ENCODE data around the gene NRCAM.
"Not testable (repeated sequence)": the region's sequence is repeated elsewhere in the genome, so short reads cannot be mapped to it uniquely, and the experiment has no call there.

The NRCAM gene

DNA sequence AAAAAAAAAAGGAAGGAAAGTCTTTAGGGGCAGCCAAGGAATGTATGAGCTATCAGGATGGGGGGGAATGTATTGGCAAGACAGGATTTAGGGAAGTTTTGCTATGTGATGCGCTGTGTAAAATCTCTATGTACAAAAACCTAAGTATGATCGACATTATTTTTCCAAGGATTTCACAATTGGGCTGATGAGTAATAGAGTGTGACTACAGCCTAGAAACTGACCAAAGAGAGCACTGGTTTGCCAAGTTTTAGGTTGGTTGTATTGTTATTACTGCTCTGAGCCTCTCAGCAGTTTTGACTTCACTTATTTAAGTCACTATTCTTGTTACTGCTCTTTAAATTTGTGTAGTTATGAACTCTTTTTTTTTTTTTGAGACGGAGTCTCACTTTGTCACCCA is 107.3 kb downstream of the NRCAM start:
- Histone ChIP-seq H3K9me3 (ENCODE audit: control insufficient read depth, low read length) (no peaks in the 10 kb centered on the region), H3K4me3 (ENCODE audit: low read length) (no peak overlapping the region), H3K27me3 (ENCODE audit: control insufficient read depth, insufficient read depth, low read length) (no peaks in the 10 kb centered on the region), H3K36me3 (ENCODE audit: control insufficient read depth, insufficient read depth, low read length) (no peaks in the 10 kb centered on the region), H3K4me1 (ENCODE audit: control insufficient read depth, insufficient read depth, low read length) (no peaks in the 10 kb centered on the region), H3K9ac (ENCODE audit: low read length) (no peak overlapping the region)

DNA sequence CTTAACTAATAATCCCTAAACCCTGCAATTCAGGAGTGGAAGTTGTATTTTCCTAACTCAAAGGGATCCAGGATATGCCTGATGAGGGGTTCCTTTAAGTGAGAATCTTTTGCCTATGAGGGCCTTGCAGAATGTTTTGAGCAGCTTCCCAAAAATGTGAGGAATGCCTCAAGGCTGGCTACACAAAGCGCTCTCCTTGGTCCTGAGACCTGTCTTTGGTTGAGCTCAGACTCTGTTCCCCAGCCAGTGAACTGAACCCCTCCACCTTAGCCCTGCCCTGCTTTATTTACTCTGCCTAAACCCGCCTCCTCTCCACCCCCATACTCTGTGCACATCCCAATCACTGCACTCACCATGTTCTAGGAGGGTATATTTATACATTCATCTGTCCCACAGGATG is 108.6 kb downstream of the NRCAM start:
- no peaks in the 10 kb centered on the region for H3K27me3 ChIP-seq (ENCODE audit: control insufficient read depth, insufficient read depth, low read length)
- no peaks in the 10 kb centered on the region for H3K36me3 ChIP-seq (ENCODE audit: control insufficient read depth, insufficient read depth, low read length)
- no peaks in the 10 kb centered on the region for H3K4me1 ChIP-seq (ENCODE audit: control insufficient read depth, insufficient read depth, low read length)
- no peak overlapping the region for H3K4me3 ChIP-seq (ENCODE audit: low read length)
- no peaks in the 10 kb centered on the region for H3K9me3 ChIP-seq (ENCODE audit: control insufficient read depth, low read length)
- no peak overlapping the region for H3K9ac ChIP-seq (ENCODE audit: low read length)

DNA sequence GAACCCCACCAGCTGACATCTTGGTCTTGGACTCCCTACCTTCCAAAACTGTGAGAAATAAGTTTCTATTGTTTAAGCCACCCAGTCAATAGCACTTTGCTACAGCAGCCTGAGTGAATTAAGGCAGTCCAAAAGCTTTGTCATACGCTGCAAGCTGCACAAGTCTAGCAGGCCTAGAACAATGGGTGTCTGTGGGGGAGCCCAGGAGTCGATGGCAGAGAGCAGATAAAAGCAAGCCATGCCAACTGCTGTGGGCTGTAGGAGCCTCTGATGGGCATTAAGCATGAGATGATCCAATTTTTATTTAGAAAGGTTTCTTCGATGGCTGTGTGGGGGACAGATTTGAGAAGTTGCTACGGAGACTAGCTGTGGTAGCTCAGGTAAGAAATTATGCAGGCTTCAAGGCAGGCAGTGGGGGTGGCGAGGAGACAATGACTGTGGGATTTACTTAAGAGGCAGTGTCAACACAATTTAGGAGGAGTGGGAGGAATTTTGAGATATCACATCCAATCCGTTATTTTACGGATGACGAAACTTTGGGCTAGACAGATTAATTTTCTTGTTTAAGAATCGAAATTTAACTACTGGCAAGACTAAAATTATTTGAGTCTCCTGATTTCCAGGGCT is 110.4 kb downstream of the NRCAM start:
- no peak overlapping the region for H3K9ac ChIP-seq (ENCODE audit: low read length)

DNA sequence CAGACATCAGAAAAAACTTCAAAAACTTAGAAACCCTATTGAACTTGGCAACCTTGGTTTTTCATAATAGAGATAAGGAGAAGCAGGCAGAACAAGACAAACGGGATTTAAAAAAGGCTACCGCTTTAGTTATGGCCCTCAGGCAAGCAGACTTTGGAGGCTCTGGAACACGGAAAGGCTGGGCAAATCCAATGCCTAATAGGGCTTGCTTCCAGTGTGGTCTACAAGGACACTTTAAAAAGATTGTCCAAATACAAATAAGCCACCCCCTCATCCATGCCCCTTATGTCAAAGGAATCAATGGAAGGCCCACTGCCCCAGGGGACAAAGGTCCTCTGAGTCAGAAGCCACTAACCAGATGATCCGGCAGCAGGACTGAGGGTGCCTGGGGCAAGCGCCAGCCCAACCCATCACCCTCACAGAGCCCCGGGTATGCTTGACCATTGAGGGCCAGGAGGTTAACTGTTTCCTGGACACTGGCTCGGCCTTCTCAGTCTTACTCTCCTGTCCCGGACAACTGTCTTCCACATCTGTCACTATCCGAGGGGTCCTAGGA is 115.3 kb downstream of the NRCAM start:
- H3K9ac ChIP-seq (ENCODE audit: low read length) = no peak overlapping the region
- H3K4me1 ChIP-seq (ENCODE audit: control insufficient read depth, insufficient read depth, low read length) = no peaks in the 10 kb centered on the region
- no peaks in the 10 kb centered on the region for H3K9me3 ChIP-seq (ENCODE audit: control insufficient read depth, low read length)
- no peaks in the 10 kb centered on the region for H3K36me3 ChIP-seq (ENCODE audit: control insufficient read depth, insufficient read depth, low read length)
- H3K4me3 ChIP-seq (ENCODE audit: low read length) = no peak overlapping the region
- H3K27me3 ChIP-seq (ENCODE audit: control insufficient read depth, insufficient read depth, low read length) = no peaks in the 10 kb centered on the region

More for the DNA sequence above, 110.4 kb downstream of the NRCAM start:
- no peaks in the 10 kb centered on the region for H3K27me3 ChIP-seq (ENCODE audit: control insufficient read depth, insufficient read depth, low read length)
- H3K4me3 ChIP-seq (ENCODE audit: low read length) = no peak overlapping the region
- H3K4me1 ChIP-seq (ENCODE audit: control insufficient read depth, insufficient read depth, low read length) = no peaks in the 10 kb centered on the region
- no peaks in the 10 kb centered on the region for H3K36me3 ChIP-seq (ENCODE audit: control insufficient read depth, insufficient read depth, low read length)
- H3K9me3 ChIP-seq (ENCODE audit: control insufficient read depth, low read length) = no peaks in the 10 kb centered on the region

DNA sequence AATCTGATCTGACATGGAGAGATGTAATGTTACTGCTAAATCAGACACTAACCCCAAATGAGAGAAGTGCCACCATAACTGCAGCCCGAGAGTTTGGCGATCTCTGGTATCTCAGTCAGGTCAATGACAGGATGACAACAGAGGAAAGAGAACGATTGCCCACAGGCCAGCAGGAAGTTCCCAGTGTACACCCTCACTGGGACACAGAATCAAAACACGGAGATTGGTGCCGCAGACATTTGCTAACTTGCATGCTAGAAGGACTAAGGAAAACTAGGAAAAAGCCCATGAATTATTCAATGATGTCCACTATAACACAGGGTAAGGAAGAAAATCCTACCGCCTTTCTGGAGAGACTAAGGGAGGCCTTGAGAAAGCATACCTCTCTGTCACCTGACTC is 115.8 kb downstream of the NRCAM start:
- not testable (repeated sequence) for H3K4me1 ChIP-seq (ENCODE audit: control insufficient read depth, insufficient read depth, low read length); H3K9ac ChIP-seq (ENCODE audit: low read length)

DNA sequence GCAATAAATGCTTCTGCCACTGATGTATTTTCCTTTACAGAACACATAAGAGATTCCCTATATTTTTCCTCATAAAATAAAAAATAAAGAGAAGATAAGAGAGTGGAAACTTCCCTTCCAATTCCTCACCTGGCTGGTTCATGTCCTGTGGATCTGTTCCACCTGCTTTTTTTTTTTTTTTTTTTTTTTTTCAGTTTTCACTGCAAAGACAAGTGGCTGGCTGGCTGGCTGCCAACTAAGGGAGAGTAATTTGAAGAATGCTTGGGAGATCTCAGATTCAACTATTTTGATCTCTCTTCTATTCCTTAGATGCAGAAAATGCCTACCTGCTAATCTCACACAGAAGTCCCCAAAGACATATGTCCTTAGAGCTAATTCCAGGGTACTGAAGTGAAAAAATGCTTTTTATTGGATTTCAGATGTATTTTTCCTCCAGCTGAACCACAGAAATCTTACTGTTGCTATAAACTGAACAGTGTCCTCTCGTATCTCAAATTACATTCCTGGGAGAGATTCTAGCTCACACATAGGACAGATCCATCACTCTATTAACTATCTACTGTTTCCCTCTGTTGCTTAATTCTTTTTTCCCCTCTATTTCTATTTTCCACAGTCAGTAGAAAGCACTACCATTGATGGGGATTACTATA is 120.8 kb downstream of the NRCAM start:
- no peak overlapping the region for H3K9ac ChIP-seq (ENCODE audit: low read length)
- no peaks in the 10 kb centered on the region for H3K27me3 ChIP-seq (ENCODE audit: control insufficient read depth, insufficient read depth, low read length)

More for the DNA sequence above, 115.8 kb downstream of the NRCAM start:
- H3K4me3 ChIP-seq (ENCODE audit: low read length); H3K27me3 ChIP-seq (ENCODE audit: control insufficient read depth, insufficient read depth, low read length); H3K9me3 ChIP-seq (ENCODE audit: control insufficient read depth, low read length); H3K36me3 ChIP-seq (ENCODE audit: control insufficient read depth, insufficient read depth, low read length): not testable (repeated sequence)

DNA sequence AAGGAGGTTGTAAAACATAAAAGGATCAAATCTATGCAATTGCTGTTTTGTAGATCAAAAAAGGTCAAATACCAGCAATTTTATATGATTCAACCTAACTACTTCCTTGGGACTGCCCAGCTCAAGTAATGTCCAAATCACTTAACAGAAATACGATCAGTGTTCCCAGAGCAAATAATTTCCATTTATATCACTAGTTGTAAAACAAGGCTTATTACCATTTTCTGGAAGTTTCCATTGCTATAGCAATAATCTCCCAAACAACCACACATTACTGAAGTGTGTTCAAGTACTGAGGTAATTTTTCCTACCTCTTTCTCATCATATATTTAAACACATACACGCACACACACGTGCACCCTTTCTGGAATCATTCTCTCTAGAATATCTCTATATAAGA is 123.3 kb downstream of the NRCAM start:
- Histone ChIP-seq H3K4me1 (ENCODE audit: control insufficient read depth, insufficient read depth, low read length) (peaks cover 2% of the 10 kb centered on the region), H3K36me3 (ENCODE audit: control insufficient read depth, insufficient read depth, low read length) (no peaks in the 10 kb centered on the region), H3K9ac (ENCODE audit: low read length) (no peak overlapping the region), H3K9me3 (ENCODE audit: control insufficient read depth, low read length) (no peaks in the 10 kb centered on the region), H3K27me3 (ENCODE audit: control insufficient read depth, insufficient read depth, low read length) (no peaks in the 10 kb centered on the region), H3K4me3 (ENCODE audit: low read length) (no peak overlapping the region)

More for the DNA sequence above, 120.8 kb downstream of the NRCAM start:
- H3K9me3 ChIP-seq (ENCODE audit: control insufficient read depth, low read length) = no peaks in the 10 kb centered on the region
- H3K4me1 ChIP-seq (ENCODE audit: control insufficient read depth, insufficient read depth, low read length) = no peaks in the 10 kb centered on the region
- H3K36me3 ChIP-seq (ENCODE audit: control insufficient read depth, insufficient read depth, low read length) = no peaks in the 10 kb centered on the region
- no peak overlapping the region for H3K4me3 ChIP-seq (ENCODE audit: low read length)

DNA sequence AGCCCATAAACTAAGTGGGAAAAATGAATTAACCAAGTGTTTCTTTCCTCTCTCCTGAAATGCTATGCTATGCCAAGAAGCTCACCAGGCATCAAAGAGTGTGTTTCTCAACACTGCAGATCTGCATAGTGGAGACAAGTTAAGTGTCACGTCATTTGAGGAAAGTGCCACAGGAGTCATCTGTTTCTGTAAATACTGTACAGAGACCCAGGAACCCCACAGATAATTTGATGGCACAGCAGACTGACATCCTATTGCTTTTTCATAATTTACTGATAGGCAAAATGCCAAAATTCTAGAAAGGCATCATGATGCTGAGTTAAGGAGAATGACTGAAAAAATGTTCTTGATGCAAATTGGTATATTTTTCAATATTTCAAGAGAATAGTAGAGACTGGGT is 124.3 kb downstream of the NRCAM start:
- H3K4me1 ChIP-seq (ENCODE audit: control insufficient read depth, insufficient read depth, low read length) = peaks cover 7% of the 10 kb centered on the region
- H3K4me3 ChIP-seq (ENCODE audit: low read length) = no peak overlapping the region
- H3K9me3 ChIP-seq (ENCODE audit: control insufficient read depth, low read length) = no peaks in the 10 kb centered on the region
- H3K36me3 ChIP-seq (ENCODE audit: control insufficient read depth, insufficient read depth, low read length) = no peaks in the 10 kb centered on the region
- no peak overlapping the region for H3K9ac ChIP-seq (ENCODE audit: low read length)
- no peaks in the 10 kb centered on the region for H3K27me3 ChIP-seq (ENCODE audit: control insufficient read depth, insufficient read depth, low read length)

DNA sequence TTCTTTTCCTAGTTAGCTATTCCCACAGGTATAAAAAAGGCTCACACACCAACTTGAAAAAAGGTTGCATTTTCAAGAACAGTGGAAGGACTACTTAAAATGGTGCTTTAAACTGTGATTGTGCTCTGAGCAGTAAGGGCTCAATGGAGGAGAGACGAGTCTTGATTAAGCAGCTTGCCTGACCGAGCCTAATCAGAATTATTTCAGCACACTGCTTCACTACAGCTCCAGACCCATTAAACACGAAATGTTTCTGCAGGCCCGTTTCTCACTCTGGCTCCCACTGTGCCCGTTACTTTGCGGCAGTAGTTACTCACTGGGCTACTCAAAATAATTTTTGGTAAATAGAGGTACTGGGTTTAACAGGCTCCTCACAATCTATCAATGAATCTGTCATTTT is 126.0 kb downstream of the NRCAM start:
- Histone ChIP-seq H3K9ac (ENCODE audit: low read length) (no peak overlapping the region), H3K36me3 (ENCODE audit: control insufficient read depth, insufficient read depth, low read length) (no peaks in the 10 kb centered on the region), H3K4me3 (ENCODE audit: low read length) (no peak overlapping the region), H3K4me1 (ENCODE audit: control insufficient read depth, insufficient read depth, low read length) (peaks cover 7% of the 10 kb centered on the region), H3K9me3 (ENCODE audit: control insufficient read depth, low read length) (no peaks in the 10 kb centered on the region), H3K27me3 (ENCODE audit: control insufficient read depth, insufficient read depth, low read length) (no peaks in the 10 kb centered on the region)

DNA sequence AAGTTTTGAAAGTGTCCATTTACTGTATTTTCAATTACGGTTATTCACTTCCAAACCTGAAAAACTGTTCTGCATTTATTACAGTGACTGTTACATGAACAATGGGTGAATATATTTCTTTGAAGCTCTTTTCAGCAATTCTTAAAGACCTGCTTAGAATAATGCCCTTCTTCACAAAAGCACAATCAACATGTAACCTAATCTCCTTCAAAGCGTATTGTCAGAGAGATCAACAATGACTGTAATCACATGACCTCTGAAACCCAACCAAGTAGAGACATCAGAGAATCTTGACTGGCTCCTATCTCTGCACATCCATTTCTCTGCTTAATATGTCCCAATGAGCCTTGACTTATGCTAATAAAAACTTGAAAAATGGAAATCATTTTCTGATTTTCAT is 126.7 kb downstream of the NRCAM start:
- H3K27me3 ChIP-seq (ENCODE audit: control insufficient read depth, insufficient read depth, low read length) = no peaks in the 10 kb centered on the region
- H3K4me3 ChIP-seq (ENCODE audit: low read length) = no peak overlapping the region
- H3K9me3 ChIP-seq (ENCODE audit: control insufficient read depth, low read length) = no peaks in the 10 kb centered on the region
- no peaks in the 10 kb centered on the region for H3K36me3 ChIP-seq (ENCODE audit: control insufficient read depth, insufficient read depth, low read length)
- H3K4me1 ChIP-seq (ENCODE audit: control insufficient read depth, insufficient read depth, low read length) = peaks cover 7% of the 10 kb centered on the region
- H3K9ac ChIP-seq (ENCODE audit: low read length) = no peak overlapping the region

DNA sequence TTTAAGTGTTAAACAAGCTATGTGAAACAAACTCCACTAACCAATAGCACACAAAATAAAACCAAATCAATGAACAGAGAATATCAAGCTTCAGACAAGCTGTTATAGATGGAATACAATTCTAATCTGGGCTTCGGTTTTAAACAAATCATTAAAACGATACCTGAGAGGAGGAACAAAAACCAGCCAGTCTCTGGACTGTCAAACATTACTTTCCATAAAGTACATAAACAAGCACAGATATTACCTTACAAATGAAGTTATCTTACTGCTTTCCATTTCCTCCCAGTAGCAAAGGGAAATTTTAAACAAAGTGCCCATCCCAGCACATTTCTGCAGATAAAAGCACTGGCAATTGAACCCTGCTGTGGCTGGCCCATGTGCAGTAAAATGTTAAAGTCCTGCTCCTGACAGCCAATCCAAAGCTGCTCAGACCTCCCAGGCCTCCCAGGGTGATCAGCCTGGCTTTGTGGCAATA is 128.0 kb downstream of the NRCAM start:
- no peaks in the 10 kb centered on the region for H3K9me3 ChIP-seq (ENCODE audit: control insufficient read depth, low read length)
- H3K4me1 ChIP-seq (ENCODE audit: control insufficient read depth, insufficient read depth, low read length) = peaks cover 7% of the 10 kb centered on the region
- H3K36me3 ChIP-seq (ENCODE audit: control insufficient read depth, insufficient read depth, low read length) = no peaks in the 10 kb centered on the region
- H3K9ac ChIP-seq (ENCODE audit: low read length) = no peak overlapping the region
- H3K4me3 ChIP-seq (ENCODE audit: low read length) = no peak overlapping the region
- H3K27me3 ChIP-seq (ENCODE audit: control insufficient read depth, insufficient read depth, low read length) = no peaks in the 10 kb centered on the region

DNA sequence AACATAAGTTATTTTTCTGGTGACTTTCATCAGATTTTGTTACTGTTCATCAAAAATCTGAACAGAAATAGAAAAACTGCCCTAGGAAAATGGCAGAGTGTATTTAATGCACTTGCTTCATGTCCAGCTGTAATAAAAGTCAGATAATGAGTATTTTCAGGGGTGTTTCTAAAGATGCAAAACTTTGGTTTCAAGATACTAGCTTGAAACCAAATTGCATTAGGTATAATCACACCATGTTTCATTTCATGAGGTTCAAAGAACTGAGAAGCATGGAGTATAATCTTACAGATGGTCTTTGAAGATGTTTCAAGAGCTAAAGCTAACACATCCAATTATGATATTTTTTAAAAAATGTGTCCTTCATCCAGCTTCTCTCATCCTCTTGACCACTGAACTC is 128.9 kb downstream of the NRCAM start:
- H3K9me3 ChIP-seq (ENCODE audit: control insufficient read depth, low read length) = no peaks in the 10 kb centered on the region
- H3K4me1 ChIP-seq (ENCODE audit: control insufficient read depth, insufficient read depth, low read length) = peaks cover 7% of the 10 kb centered on the region
- H3K9ac ChIP-seq (ENCODE audit: low read length) = no peak overlapping the region
- H3K27me3 ChIP-seq (ENCODE audit: control insufficient read depth, insufficient read depth, low read length) = no peaks in the 10 kb centered on the region
- no peaks in the 10 kb centered on the region for H3K36me3 ChIP-seq (ENCODE audit: control insufficient read depth, insufficient read depth, low read length)
- no peak overlapping the region for H3K4me3 ChIP-seq (ENCODE audit: low read length)

Data from mucosa of stomach (tissue), 1 donor.